Neural cell (in vitro differentiated cells): ENCODE data around the gene SLC34A1. TPM values are rescaled to one million over a fixed set of nuclear protein-coding genes. Genes with fewer than 3 reads are reported as not detected.

ENCODE experiments used
- H2AFZ ChIP-seq: fragments of 200-600, 300-800 bp; sonication (generic), shearing (Covaris generic); 2 replicates; pipeline ENCODE4 v1.6.0; 2014; ENCODE audit warnings: low read depth, mild to moderate bottlenecking, antibody characterized with exemption, low read length, moderate library complexity
- H3F3A ChIP-seq: fragments of 200-600 bp; shearing (Covaris generic); 2 replicates; pipeline ENCODE4 v1.6.1; 2016; ENCODE audit warnings: mild to moderate bottlenecking, moderate library complexity, mixed read lengths, antibody characterized with exemption, low read length; ENCODE audit not compliant: insufficient read depth, poor library complexity, severe bottlenecking
- H3K27ac ChIP-seq: fragments of 200-600, 300-800 bp; sonication (generic), shearing (Covaris generic); 2 replicates; pipeline ENCODE4 v1.5.1; 2014; ENCODE audit warnings: mild to moderate bottlenecking, low read length, moderate library complexity
- H3K27me3 ChIP-seq: fragments of 300-800, 200-600 bp; sonication (generic), shearing (Covaris generic); 2 replicates; pipeline ENCODE4 v1.6.0; 2014; ENCODE audit warnings: mild to moderate bottlenecking, low read depth, low read length, moderate library complexity; ENCODE audit not compliant: insufficient read depth
- H3K36me3 ChIP-seq: fragments of 300-800, 200-600 bp; sonication (generic), shearing (Covaris generic); 2 replicates; pipeline ENCODE4 v1.5.1; 2014; ENCODE audit warnings: mild to moderate bottlenecking, antibody characterized with exemption, low read length, moderate library complexity; ENCODE audit not compliant: insufficient read depth
- H3K4me2 ChIP-seq: fragments of 300-800, 200-600 bp; sonication (generic), shearing (Covaris generic); 2 replicates; pipeline ENCODE4 v1.6.0; 2014; ENCODE audit warnings: mild to moderate bottlenecking, low read length
- H3K4me3 ChIP-seq: fragments of 300-800, 200-600 bp; sonication (generic), shearing (Covaris generic); 2 replicates; pipeline ENCODE4 v1.5.1; 2014; ENCODE audit warnings: mild to moderate bottlenecking, low read length, moderate library complexity
- H3K79me2 ChIP-seq: fragments of 200-600 bp; shearing (Covaris generic); replicated peaks from 2 replicates; pipeline ENCODE4 v1.6.0; 2014; ENCODE audit warnings: mild to moderate bottlenecking, low read length, moderate library complexity; ENCODE audit not compliant: insufficient read depth
- H3K9ac ChIP-seq: fragments of 300-800, 200-600 bp; sonication (generic), shearing (Covaris generic); 2 replicates; pipeline ENCODE4 v1.6.1; 2016; ENCODE audit warnings: mild to moderate bottlenecking, low read length, mixed read lengths
- H3K9me2 ChIP-seq: fragments of 200-600 bp; shearing (Covaris generic); 2 replicates; pipeline ENCODE4 v1.6.1; 2016; ENCODE audit warnings: mild to moderate bottlenecking, low read length, mixed read lengths; ENCODE audit not compliant: insufficient read depth
- H3K9me3 ChIP-seq: fragments of 200-600, 300-800 bp; sonication (generic), shearing (Covaris generic); 2 replicates; pipeline ENCODE4 v1.6.1; 2016; ENCODE audit warnings: mild to moderate bottlenecking, mixed run types, low read length, moderate library complexity, mixed read lengths
- H4K20me1 ChIP-seq: fragments of 200-600 bp; shearing (Covaris generic); 2 replicates; pipeline ENCODE4 v1.6.1; 2016; ENCODE audit warnings: mild to moderate bottlenecking, mixed run types; ENCODE audit not compliant: insufficient read depth
- CTCF ChIP-seq: fragments of 450-650 bp; IDR thresholded peaks from 2 replicates; pipeline ENCODE4 v1.5.1; 2014; ENCODE audit warnings: antibody characterized with exemption, mild to moderate bottlenecking, moderate library complexity; ENCODE audit not compliant: poor library complexity, severe bottlenecking
- EP300 ChIP-seq: fragments of 450-650 bp; conservative IDR thresholded peaks from 2 replicates; pipeline ENCODE4 v1.6.1; 2014; ENCODE audit warnings: antibody characterized with exemption, mild to moderate bottlenecking, moderate library complexity; ENCODE audit not compliant: poor library complexity, severe bottlenecking
- EZH2 ChIP-seq: fragments of 200-600, 300-800 bp; shearing (Covaris generic), sonication (generic); IDR thresholded peaks from 2 replicates; pipeline ENCODE4 v1.6.1; 2014; ENCODE audit warnings: antibody characterized with exemption, low read length, borderline replicate concordance, mild to moderate bottlenecking; ENCODE audit not compliant: insufficient read depth, poor library complexity, severe bottlenecking
- MXI1 ChIP-seq: fragments of 450-650 bp; conservative IDR thresholded peaks from 2 replicates; pipeline ENCODE4 v1.6.1; 2014; ENCODE audit warnings: antibody characterized with exemption, mild to moderate bottlenecking; ENCODE audit not compliant: poor library complexity, severe bottlenecking
- POLR2AphosphoS5 ChIP-seq: IDR thresholded peaks from 2 replicates; pipeline ENCODE4 v1.6.1; 2012
- RAD21 ChIP-seq: fragments of 450-650 bp; conservative IDR thresholded peaks from 2 replicates; pipeline ENCODE4 v1.6.1; 2014; ENCODE audit warnings: antibody characterized with exemption, mild to moderate bottlenecking, moderate library complexity
- REST ChIP-seq: IDR thresholded peaks from 2 replicates; pipeline ENCODE4 v1.6.1; 2012; ENCODE audit warnings: borderline replicate concordance
- SMC3 ChIP-seq: fragments of 450-650 bp; conservative IDR thresholded peaks from 2 replicates; pipeline ENCODE4 v1.6.1; 2014; ENCODE audit warnings: antibody characterized with exemption, mild to moderate bottlenecking, moderate library complexity; ENCODE audit not compliant: poor library complexity
- TAF1 ChIP-seq: IDR thresholded peaks from 2 replicates; pipeline ENCODE4 v1.6.1; 2012; ENCODE audit warnings: low read depth
- polyA plus RNA-seq: library from polyadenylated mRNA; depleted of rRNA; stranded (reverse); fragments of >200 nt; gene quantifications from 2 replicates; pipeline ENCODE4 v1.2.3, GENCODE V29; 2014

Gene SLC34A1
- polyA plus RNA-seq, 1 donor from 2014 or later = not detected

GRCh38 chr5:177444106-177445051, 60.1 kb downstream of the SLC34A1 start:
- Histone ChIP-seq H3K27me3 (no peaks in the 10 kb centered on the region), H3K4me3 (no peak overlapping the region), H3K36me3 (no peaks in the 10 kb centered on the region), H3K9me3 (no peaks in the 10 kb centered on the region), H3K4me2 (no peak overlapping the region), H3K27ac (no peak overlapping the region), H3K79me2 (peaks cover 26% of the 10 kb centered on the region), H4K20me1 (no peaks in the 10 kb centered on the region), H2AFZ (no peak overlapping the region), H3K9ac (no peak overlapping the region), H3F3A (no peaks in the 10 kb centered on the region), H3K9me2 (no peaks in the 10 kb centered on the region)
- TF ChIP-seq RAD21 (no peak), CTCF (no peak), SMC3 (no peak)

- Histone ChIP-seq H3F3A (no peaks in the 10 kb centered on the region), H3K9me2 (no peaks in the 10 kb centered on the region), H3K36me3 (no peaks in the 10 kb centered on the region), H3K27ac (peak overlapping the region; percentile 88), H2AFZ (no peak overlapping the region), H3K9me3 (no peaks in the 10 kb centered on the region), H3K27me3 (no peaks in the 10 kb centered on the region), H3K4me3 (peak overlapping the region; percentile 97), H3K9ac (peak overlapping the region; percentile 91), H3K4me2 (peak overlapping the region; percentile 92), H3K79me2 (peaks cover 32% of the 10 kb centered on the region), H4K20me1 (no peaks in the 10 kb centered on the region)
- TF ChIP-seq RAD21 = no peak
- no peak for TF ChIP-seq POLR2AphosphoS5
- TF ChIP-seq SMC3 = no peak
- TF ChIP-seq EZH2 = no peak
- TF ChIP-seq TAF1 = no peak
- TF ChIP-seq MXI1 = no peak
- no peak for TF ChIP-seq REST
- no peak for TF ChIP-seq CTCF
- TF ChIP-seq EP300 = no peak
Observed at GRCh38 chr5:177445052-177445916, 61.0 kb downstream of the SLC34A1 start.
